Esophagus muscularis mucosa (tissue), 4 donors: Measurements from ENCODE around the gene ANO8. TPM values are rescaled to one million over a fixed set of nuclear protein-coding genes. Genes with fewer than 3 reads are reported as not detected.

Experiments
- DNase-seq: peaks from one replicate; pipeline ENCODE4 v3.0.0-alpha.2; 2017; ENCODE audit errors: extremely low spot score
- H3K27ac ChIP-seq, 4 donors: fragments of 200-600 bp; sonication (generic); replicated peaks in 1 of 4; 1 replicate in 3 of 4; 2 replicates in 1 of 4; pipeline ENCODE4 v1.5.1; 2016 to 2019; ENCODE audit warnings: mild to moderate bottlenecking in 1 of 4
- H3K27me3 ChIP-seq, 4 donors: fragments of 200-600 bp; sonication (generic); one replicate each; pipeline versions ENCODE4 v1.5.1 to v1.6.0; 2016 to 2019
- H3K36me3 ChIP-seq, 4 donors: fragments of 200-600 bp; sonication (generic); one replicate each; pipeline ENCODE4 v1.5.1; 2016 to 2019
- H3K4me1 ChIP-seq, 4 donors: fragments of 200-600 bp; sonication (generic); one replicate each; pipeline ENCODE4 v1.5.1; 2016 to 2019
- H3K4me3 ChIP-seq, 4 donors: fragments of 200-600 bp; sonication (generic); 1 replicate in 2 of 4; 2 replicates in 2 of 4; pipeline ENCODE4 v1.5.1; 2016 to 2019; ENCODE audit warnings: mild to moderate bottlenecking in 4 of 4, moderate library complexity in 1 of 4
- H3K9me3 ChIP-seq, 4 donors: fragments of 200-600 bp; sonication (generic); 1 replicate in 3 of 4; 2 replicates in 1 of 4; pipeline ENCODE4 v1.5.1; 2016 to 2019
- EP300 ChIP-seq: sonication (generic); formaldehyde crosslinking; IDR thresholded peaks from one replicate; pipeline ENCODE4 v1.6.1; 2017; ENCODE audit warnings: antibody characterized with exemption
- POLR2A ChIP-seq: fragments of 450-650 bp; IDR thresholded peaks from one replicate; pipeline ENCODE4 v1.6.1; 2017; ENCODE audit warnings: antibody characterized with exemption, moderate library complexity, mild to moderate bottlenecking, low read depth
- POLR2AphosphoS5 ChIP-seq, 2 donors: sonication (generic); formaldehyde crosslinking; IDR thresholded peaks; one replicate each; pipeline ENCODE4 v1.6.1; 2017; ENCODE audit warnings: antibody characterized with exemption in 2 of 2
- WGBS: methylation state at CpG from one replicate; pipeline ENCODE4 v1.1.5; 2018; 5-methylcytosine and 5-hydroxymethylcytosine counted together
- intact Hi-C: fragments of 100-400 bp; cut with DNase I; formaldehyde crosslinking; loops from one replicate; pipeline ENCODE4 v1.15.1; 2023
- total RNA-seq, 4 donors: library from RNA; depleted of rRNA; stranded (reverse); fragments of >200 nt; gene quantifications; one replicate each; pipeline versions ENCODE4 v1.1.0 to v1.2.1, GENCODE V29; 2016
- TF ChIP-seq, protein P1 (sequence below), 3 experiments: fragments of 200-600 bp in 2 of 3; fragments of 450-650 bp in 1 of 3; sonication (generic) in 2 of 3; IDR thresholded peaks; one replicate each; pipeline ENCODE4 v1.5.1; 2017 to 2019; ENCODE audit warnings: antibody characterized with exemption in 3 of 3, mild to moderate bottlenecking in 2 of 3, moderate library complexity in 1 of 3

ANO8 gene
- total RNA-seq, 4 donors from 2014 or later: 2.9 to 7.4 (median 4.0) TPM

- intact Hi-C loops: no loop called here
- H3K4me1 ChIP-seq: peaks cover 24 to 51% (median 42%) of the 10 kb centered on the region in 4 donors
- 86% methylated on average over 17 of the region's 20 CpGs for WGBS
Observed at GRCh38 chr19:17312189-17313113, 22.2 kb downstream of the ANO8 start.

DNA sequence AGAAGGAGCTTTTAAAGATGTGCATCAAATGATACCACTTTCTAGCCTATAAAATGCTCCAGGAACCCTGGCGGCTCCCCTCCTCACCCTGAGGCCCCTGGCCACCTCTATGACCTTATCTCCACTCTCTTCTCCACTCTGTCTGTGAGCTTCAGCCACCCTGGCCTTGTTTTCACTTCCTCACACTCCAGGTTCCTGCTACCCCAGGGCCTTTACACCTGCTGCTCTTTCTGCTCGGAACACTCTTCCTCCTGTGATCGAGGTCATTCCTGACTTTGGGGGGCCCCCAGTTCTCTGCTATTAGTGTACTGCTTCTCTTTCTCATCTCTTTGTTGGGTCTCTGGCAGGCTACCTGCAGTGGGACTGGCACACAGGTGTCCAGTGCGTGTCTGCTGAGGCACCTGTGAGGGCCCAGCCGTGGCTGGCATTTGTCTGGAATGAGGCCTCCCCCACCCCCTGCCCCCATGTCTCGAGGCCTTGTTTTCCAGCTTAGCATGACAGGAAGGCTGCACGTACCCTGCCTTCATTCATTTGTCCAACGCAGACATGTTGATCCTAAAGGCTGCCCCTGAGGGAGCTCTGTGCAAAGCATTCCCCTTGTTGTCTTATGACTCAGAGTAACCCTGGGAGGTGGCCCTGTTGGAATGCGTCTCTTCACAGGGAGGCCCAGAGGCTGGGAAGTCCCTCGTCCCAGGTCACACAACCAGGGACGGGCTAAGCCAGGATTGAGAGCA, 23.0 kb downstream of the ANO8 start:
- H3K27ac ChIP-seq: no peak overlapping the region
- H3K4me1 ChIP-seq: peaks cover 32 to 59% (median 50%) of the 10 kb centered on the region in 4 donors
- intact Hi-C loops: no loop called here
- DNase-seq: no peak
- no peaks in the 10 kb centered on the region for H3K9me3 ChIP-seq
- TF ChIP-seq EP300 (no peak), POLR2AphosphoS5 (IDR thresholded peaks at IDR 0.05) (no peak)
- H3K4me3 ChIP-seq: no peak overlapping the region
- H3K27me3 ChIP-seq: no peaks in the 10 kb centered on the region
- H3K36me3 ChIP-seq: peaks cover 19 to 48% (median 32%) of the 10 kb centered on the region in 4 donors
- WGBS: 72% methylated on average over 10 of the region's 11 CpGs

More at GRCh38 chr19:17312189-17313113, 22.2 kb downstream of the ANO8 start:
- no peak for DNase-seq
- TF ChIP-seq EP300: no peak
- TF ChIP-seq, protein P1, sequence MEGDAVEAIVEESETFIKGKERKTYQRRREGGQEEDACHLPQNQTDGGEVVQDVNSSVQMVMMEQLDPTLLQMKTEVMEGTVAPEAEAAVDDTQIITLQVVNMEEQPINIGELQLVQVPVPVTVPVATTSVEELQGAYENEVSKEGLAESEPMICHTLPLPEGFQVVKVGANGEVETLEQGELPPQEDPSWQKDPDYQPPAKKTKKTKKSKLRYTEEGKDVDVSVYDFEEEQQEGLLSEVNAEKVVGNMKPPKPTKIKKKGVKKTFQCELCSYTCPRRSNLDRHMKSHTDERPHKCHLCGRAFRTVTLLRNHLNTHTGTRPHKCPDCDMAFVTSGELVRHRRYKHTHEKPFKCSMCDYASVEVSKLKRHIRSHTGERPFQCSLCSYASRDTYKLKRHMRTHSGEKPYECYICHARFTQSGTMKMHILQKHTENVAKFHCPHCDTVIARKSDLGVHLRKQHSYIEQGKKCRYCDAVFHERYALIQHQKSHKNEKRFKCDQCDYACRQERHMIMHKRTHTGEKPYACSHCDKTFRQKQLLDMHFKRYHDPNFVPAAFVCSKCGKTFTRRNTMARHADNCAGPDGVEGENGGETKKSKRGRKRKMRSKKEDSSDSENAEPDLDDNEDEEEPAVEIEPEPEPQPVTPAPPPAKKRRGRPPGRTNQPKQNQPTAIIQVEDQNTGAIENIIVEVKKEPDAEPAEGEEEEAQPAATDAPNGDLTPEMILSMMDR (IDR thresholded peaks at IDR 0.05): no peak
- TF ChIP-seq POLR2A: no peak
- TF ChIP-seq POLR2AphosphoS5 (IDR thresholded peaks at IDR 0.05): no peak
- Histone ChIP-seq H3K9me3 (no peaks in the 10 kb centered on the region), H3K4me3 (no peak overlapping the region), H3K27me3 (no peaks in the 10 kb centered on the region), H3K27ac (no peak overlapping the region), H3K36me3 (peaks cover 25 to 56% (median 38%) of the 10 kb centered on the region in 4 donors)

DNA sequence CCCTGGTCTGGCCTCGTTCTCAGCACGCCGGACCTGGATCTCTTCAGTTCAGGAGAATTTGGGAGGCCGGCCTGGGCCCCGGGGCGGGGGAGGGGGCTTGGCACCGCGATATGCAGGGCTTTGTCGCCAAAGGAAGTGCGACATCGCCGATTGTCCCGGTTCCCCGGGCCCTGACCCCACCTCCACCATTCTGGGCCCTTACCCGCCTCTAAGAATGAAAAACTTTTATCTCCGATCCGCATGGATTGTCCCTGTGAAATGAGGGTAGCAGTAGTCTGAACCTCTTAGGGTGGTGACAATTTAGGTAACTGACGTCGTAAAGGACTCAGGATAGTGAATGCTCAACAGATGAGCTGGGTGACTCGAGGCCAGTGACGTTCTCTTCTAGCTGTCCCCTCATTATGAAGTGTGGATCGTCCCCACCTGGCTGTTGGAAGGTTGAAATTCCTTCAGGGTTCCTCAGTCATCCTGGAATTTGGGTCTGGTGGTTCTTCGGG, 24.6 kb downstream of the ANO8 start:
- 10% methylated on average over 11 of the region's 23 CpGs for WGBS
- TF ChIP-seq POLR2A (no peak), EP300 (no peak), POLR2AphosphoS5 (IDR thresholded peaks at IDR 0.05) (no peak)
- TF ChIP-seq, protein P1 (IDR thresholded peaks at IDR 0.05): no peak

GRCh38 chr19:17309198-17309964, 25.3 kb downstream of the ANO8 start, which contains the start of gene DDA1:
TSS of gene DDA1 (plus strand) at chr19:17309563. CDS start at chr19:17309655, 92 bp downstream.
- under 1% methylated on average over 37 of the region's 46 CpGs for WGBS
- TF ChIP-seq, protein P1 (IDR thresholded peaks at IDR 0.05): peak in 2 of 3 experiments; percentile 8 to 24
- TF ChIP-seq EP300: no peak
- TF ChIP-seq POLR2AphosphoS5 (IDR thresholded peaks at IDR 0.05): peak; percentile 77 to 93
- H3K4me1 ChIP-seq: peaks cover 49 to 79% (median 68%) of the 10 kb centered on the region in 4 donors
- peaks cover 0 to 9% (median 0%) of the 10 kb centered on the region in 4 donors for H3K27me3 ChIP-seq
- H3K27ac ChIP-seq: peak within 1 kb of the TSS; percentile 75 to 92 (median 80)
- peak; percentile 100 for DNase-seq
- H3K4me3 ChIP-seq: peak within 1 kb of the TSS; percentile 77 to 95 (median 93)
- peaks cover 4 to 29% (median 13%) of the 10 kb centered on the region in 4 donors for H3K36me3 ChIP-seq
- no peaks in the 10 kb centered on the region for H3K9me3 ChIP-seq
- intact Hi-C loops: no loop called here

More for the DNA sequence above, 24.6 kb downstream of the ANO8 start:
- peaks cover 43 to 72% (median 62%) of the 10 kb centered on the region in 4 donors for H3K4me1 ChIP-seq
- H3K27me3 ChIP-seq: peaks cover 0 to 9% (median 0%) of the 10 kb centered on the region in 4 donors
- no peaks in the 10 kb centered on the region for H3K9me3 ChIP-seq
- peak overlapping the region; percentile 77 to 95 (median 93) for H3K4me3 ChIP-seq
- no peak for DNase-seq
- peak overlapping the region; percentile 75 to 92 (median 80) for H3K27ac ChIP-seq
- intact Hi-C loops: no loop called here
- peaks cover 9 to 35% (median 18%) of the 10 kb centered on the region in 4 donors for H3K36me3 ChIP-seq
